ENCODE measurements around the gene CASP8AP2.
"Not testable (repeated sequence)": the region's sequence is repeated elsewhere in the genome, so short reads cannot be mapped to it uniquely, and the experiment has no call there.

Gene CASP8AP2

DNA sequence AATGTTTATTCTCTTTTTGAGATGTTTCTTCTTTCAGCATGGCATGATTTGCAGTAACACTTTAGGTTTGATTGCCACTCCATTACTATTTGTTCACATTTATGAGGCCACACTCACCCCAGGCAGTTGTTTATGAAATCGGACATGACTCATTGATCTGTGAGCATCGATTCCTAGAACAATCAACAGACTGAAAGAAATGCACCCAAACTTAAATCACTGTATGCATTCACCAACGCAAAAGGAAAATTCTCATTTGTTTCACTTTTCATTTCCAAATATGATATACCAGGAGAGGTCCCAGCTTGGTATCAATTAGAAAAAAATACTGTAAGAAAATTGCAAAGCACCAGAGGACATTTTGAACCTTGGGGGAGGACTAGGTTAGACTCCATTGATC, 59.2 kb downstream of the CASP8AP2 start:
- no peak for DNase-seq

GRCh38 chr6:89890845-89891528, 61.3 kb downstream of the CASP8AP2 start:
- DNase-seq: peak; percentile 18

DNA sequence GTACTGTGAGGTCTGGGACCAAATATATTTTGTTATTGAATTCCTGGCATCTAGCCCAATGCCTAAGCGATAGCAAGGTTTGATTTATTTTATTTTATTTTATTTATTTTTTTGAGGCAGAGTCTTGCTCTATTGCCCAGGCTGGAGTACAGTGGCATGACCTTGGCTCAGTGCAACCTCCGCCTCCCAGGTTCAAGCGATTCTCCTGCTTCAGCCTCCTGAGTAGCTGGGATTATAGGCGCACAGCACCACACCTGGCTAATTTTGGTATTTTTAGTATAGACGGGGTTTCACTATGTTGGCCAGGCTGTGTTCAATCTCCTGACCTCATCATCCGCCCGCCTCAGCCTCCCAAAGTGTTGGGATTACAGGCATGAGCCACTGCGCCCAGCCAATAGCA, 62.9 kb downstream of the CASP8AP2 start:
- not testable (repeated sequence) for DNase-seq

DNA sequence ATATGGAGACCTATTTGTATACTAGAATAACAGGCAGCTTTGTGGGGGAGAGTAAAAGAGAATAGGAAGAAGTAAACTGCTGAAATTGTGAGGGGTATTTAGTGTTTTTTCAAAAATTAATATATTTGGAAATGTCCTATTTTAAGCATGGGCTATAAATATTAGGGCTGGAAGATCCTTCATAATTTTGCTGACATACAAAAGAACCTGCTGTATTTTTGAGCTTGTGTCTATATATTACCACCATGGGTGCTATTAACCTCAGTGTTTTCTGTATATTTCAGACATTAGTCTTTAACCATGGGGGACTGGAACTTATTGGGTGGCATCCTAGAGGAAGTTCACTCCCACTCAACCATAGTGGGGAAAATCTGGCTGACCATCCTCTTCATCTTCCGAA, 64.5 kb downstream of the CASP8AP2 start, which contains the start of gene GJA10:
Gene GJA10, plus strand, starts transcription at position 301 of the 400 bp plus-strand sequence. Its CDS starts 0 bp downstream, at position 301.
- DNase-seq: no peak

DNA sequence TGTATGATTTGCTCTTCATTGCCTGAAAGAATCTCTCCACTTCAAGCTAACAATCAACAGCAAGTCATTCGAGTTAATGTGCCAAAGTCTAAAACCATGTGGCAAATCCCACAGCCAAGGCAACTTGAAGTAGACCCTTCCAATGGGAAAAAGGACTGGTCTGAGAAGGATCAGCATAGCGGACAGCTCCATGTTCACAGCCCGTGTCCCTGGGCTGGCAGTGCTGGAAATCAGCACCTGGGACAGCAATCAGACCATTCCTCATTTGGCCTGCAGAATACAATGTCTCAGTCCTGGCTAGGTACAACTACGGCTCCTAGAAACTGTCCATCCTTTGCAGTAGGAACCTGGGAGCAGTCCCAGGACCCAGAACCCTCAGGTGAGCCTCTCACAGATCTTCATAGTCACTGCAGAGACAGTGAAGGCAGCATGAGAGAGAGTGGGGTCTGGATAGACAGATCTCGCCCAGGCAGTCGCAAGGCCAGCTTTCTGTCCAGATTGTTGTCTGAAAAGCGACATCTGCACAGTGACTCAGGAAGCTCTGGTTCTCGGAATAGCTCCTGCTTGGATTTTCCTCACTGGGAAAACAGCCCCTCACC, 65.7 kb downstream of the CASP8AP2 start:
- no peak for DNase-seq

DNA sequence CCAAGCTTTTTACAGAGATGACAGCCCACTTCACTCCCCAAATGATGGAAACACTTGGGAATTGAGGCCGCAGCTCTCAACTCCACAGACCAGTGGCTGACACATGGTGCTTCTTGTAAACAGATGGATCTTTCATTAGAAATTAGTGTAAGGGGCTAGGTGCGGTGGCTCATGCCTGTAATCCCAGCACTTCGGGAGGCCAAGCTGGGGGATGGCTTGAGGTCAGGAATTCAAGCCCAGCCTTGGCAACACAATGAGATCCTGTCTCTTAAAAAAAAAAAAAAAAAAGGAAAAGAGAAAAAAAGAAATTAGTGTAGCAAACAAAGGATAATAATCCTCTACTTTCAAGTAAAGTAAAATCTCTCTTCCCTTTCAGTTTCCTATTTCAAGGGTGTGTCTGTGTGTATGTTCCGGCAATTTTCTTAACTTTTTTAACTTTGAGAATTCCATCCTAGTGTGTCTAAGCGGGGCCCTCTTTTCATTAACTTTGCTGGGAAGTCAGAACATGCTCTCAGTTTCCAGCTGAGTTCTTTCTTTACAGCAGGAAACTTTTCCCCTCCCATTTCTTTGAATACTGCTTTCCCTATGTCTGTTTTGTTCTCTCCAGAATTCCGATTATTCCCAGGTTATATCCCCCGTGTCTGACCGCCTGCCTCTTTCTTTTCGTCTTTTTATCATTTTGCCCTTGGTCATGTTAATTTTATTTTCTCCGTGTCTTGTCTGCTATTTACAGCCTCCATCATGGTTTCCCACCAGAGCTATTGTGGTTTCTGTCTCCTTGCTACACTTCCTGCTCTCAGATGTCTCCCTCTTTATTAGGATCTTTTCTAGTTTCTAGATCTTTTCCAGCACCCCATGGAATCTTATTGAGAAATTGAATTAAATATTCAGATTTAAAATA, 80.6 kb downstream of the CASP8AP2 start:
- DNase-seq: not testable (repeated sequence)

- no peak for DNase-seq
Measured at GRCh38 chr6:89910902-89911240, 81.2 kb downstream of the CASP8AP2 start.

DNA sequence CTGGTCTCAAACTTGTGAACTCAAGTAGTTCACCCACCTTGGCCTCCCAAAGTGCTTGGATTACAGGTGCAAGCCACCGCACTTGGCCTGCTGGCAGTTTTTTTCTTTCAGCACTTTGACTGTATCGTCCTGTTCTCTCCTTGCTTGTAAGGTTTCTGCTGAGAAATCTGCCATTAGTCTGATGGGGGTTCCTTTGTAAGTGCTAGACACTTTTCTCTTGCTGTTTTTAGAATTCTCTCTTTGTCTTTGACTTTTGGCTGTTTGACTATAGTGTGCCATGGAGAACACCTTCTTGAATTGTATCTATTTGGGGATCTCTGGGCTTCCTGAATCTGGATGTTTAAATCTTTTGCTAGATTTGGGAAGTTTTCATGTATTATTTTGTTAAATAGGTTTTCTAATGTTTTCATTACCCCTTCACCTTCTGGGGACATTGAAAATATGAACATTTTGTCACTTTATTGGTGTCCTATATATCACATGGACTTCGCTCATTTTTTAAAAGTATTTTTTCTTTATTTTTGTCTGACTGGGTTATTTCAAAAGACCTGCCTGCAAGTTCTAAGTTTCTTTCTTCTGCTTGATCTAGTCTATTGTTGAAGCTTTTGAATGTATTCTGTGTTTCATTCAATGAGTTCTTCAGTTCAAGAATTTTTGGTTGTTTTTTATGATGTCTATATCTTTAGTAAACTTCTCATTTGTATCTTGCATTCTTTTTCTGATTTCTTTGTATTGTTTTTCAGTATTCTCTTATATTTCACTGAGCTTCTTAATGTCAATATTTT, 86.6 kb downstream of the CASP8AP2 start:
- DNase-seq: no peak

DNA sequence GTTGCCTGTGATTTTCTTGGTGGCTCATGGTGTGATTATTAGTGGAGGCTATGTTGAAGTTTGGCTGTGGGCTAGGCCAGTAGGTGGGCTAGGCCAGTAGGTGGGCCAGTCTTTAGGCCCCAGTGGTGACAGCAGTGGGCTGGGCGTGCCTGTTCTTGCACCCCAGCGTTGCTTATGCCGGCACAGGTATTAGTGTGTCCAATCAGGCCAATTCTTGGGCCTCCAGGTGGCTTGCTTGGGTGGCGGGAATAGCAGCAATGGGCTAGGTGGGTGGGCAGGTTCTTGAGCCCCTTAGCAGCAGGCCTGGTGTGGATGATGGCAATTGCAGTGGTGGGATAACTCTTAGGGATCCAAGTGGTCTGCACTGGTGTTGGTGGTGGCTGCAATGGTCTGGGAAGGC, 87.5 kb downstream of the CASP8AP2 start:
- no peak for DNase-seq

DNA sequence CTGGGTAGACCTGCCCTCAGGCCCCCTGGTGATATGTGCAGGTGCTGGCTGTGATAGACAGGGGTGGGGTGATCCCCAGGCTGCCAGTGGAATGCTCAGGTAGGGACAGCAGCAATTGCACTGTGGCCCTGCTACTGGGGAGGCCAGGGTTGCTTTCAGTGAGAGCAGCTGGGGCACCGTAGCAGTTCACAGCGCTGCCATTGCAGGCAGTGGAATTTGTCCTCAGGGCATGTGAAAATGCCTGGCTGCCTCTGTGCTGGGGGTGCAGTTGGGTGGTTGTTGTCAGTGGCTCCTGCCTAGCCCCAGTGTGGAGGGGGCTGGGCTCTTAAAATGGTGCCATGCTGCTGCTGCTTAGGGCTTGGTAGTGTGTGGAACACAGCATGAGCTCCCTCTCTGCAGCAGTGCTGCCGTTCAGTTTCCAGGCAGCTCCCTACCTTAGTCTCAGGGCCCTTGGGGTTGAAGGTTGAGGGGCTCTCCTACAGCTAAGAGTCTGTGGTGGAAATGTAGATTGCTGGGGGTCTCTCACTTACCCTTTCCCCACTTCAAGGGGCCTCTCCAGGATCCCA, 88.2 kb downstream of the CASP8AP2 start:
- DNase-seq: no peak

Measured in DMS79 (cell line).